PC-9 (cell line): ENCODE data around the gene DOCK4.

Experiments used
- CTCF ChIP-seq: fragments of 200-600 bp; sonication (generic); conservative IDR thresholded peaks from 2 replicates; pipeline ENCODE4 v1.6.1; 2017; ENCODE audit warnings: mixed run types, antibody characterized with exemption, mild to moderate bottlenecking, moderate library complexity
- EZH2 ChIP-seq: fragments of 200-600 bp; sonication (generic); IDR thresholded peaks from 2 replicates; pipeline ENCODE4 v1.8.0; 2017; ENCODE audit warnings: antibody characterized with exemption, low read depth

- TF ChIP-seq CTCF (no peak), EZH2 (no peak)
These were observed 360.3 kb downstream of the DOCK4 start for GRCh38 chr7:111845853-111846252.
